IMR-90 (cell line): ENCODE data around the gene AIFM2. TPM values are rescaled to one million over a fixed set of nuclear protein-coding genes. Genes with fewer than 3 reads are reported as not detected.

ENCODE experiments used
- ATAC-seq: fragments of 200-7000 bp; cut with Tn5 transposase; 2 replicates; pipeline ENCODE4 v1.9.1; 2020; ENCODE audit warnings: low read depth, mild to moderate bottlenecking, moderate library complexity
- BruUV-seq: library from RNA; stranded (reverse); fragments of 400-500 nt; replicated peaks from 2 replicates; lab custom pipeline; 2021; lab: Mats Ljungman, UMichigan
- CTCF ChIA-PET: fragments of 300-600 bp; formaldehyde crosslinking; extraction: SDS; loops from one replicate; lab custom pipeline; 2021; ENCODE audit warnings: antibody characterized with exemption; lab: Yijun Ruan, JAX
- POLR2A ChIA-PET: fragments of 300-600 bp; sonication (Branson Sonifier 250); formaldehyde crosslinking; loops from one replicate; lab custom pipeline; 2022; ENCODE audit warnings: antibody characterized with exemption; ENCODE audit not compliant: unreplicated experiment; lab: Charles Lee
- DNase-seq: peaks from one replicate; pipeline ENCODE4 v3.0.0; 2013
- H2AFZ ChIP-seq: replicated peaks from 2 replicates; pipeline ENCODE3; 2013; ENCODE audit warnings: low read length, mild to moderate bottlenecking; ENCODE audit not compliant: poor library complexity
- H2AK5ac ChIP-seq: 2 replicates; pipeline ENCODE4 v1.6.1; 2013; ENCODE audit warnings: low read depth, low read length, inconsistent platforms
- H2AK9ac ChIP-seq: replicated peaks from 2 replicates; pipeline ENCODE3; 2013; ENCODE audit warnings: mild to moderate bottlenecking, low read depth, low read length, moderate library complexity; ENCODE audit not compliant: poor library complexity
- H2BK120ac ChIP-seq: 2 replicates; pipeline ENCODE4 v1.6.1; 2013; ENCODE audit warnings: low read depth, low read length, inconsistent platforms
- H2BK15ac ChIP-seq: 3 replicates; pipeline ENCODE4 v1.6.1; 2013; ENCODE audit warnings: low read depth, low read length, inconsistent platforms
- H2BK20ac ChIP-seq: 2 replicates; pipeline ENCODE4 v1.6.1; 2013; ENCODE audit warnings: low read depth, mild to moderate bottlenecking, inconsistent platforms, low read length, moderate library complexity
- H2BK5ac ChIP-seq: 2 replicates; pipeline ENCODE4 v1.6.1; 2013; ENCODE audit warnings: mild to moderate bottlenecking, low read depth, low read length, inconsistent platforms; ENCODE audit not compliant: poor library complexity, severe bottlenecking
- H3K14ac ChIP-seq: replicated peaks from 2 replicates; pipeline ENCODE4 v1.6.1; 2013; ENCODE audit warnings: low read depth, low read length, inconsistent platforms
- H3K18ac ChIP-seq: 2 replicates; pipeline ENCODE4 v1.6.1; 2013; ENCODE audit warnings: low read depth, low read length, control low read depth
- H3K23ac ChIP-seq: 2 replicates; pipeline ENCODE4 v1.6.1; 2013; ENCODE audit warnings: low read depth, low read length, inconsistent platforms
- H3K27ac ChIP-seq: 2 replicates; pipeline ENCODE4 v1.5.1; 2013; ENCODE audit warnings: mild to moderate bottlenecking, control low read depth, low read length; ENCODE audit not compliant: insufficient read depth
- H3K27me3 ChIP-seq: 2 replicates; pipeline ENCODE4 v1.6.1; 2013; ENCODE audit warnings: low read length; ENCODE audit not compliant: control insufficient read depth, insufficient read depth
- H3K36me3 ChIP-seq: 2 replicates; pipeline ENCODE4 v1.6.1; 2013; ENCODE audit warnings: low read length, mixed read lengths; ENCODE audit not compliant: control insufficient read depth, insufficient read depth
- H3K4ac ChIP-seq: 2 replicates; pipeline ENCODE4 v1.6.1; 2013; ENCODE audit warnings: low read depth, low read length, inconsistent platforms
- H3K4me1 ChIP-seq: 2 replicates; pipeline ENCODE4 v1.6.1; 2013; ENCODE audit warnings: low read length, mixed read lengths; ENCODE audit not compliant: control insufficient read depth, insufficient read depth
- H3K4me2 ChIP-seq: 2 replicates; pipeline ENCODE4 v1.6.1; 2013; ENCODE audit warnings: low read depth, mild to moderate bottlenecking, control low read depth, low read length, moderate library complexity
- H3K4me3 ChIP-seq: 2 replicates; pipeline ENCODE4 v1.5.1; 2013; ENCODE audit warnings: low read depth, mild to moderate bottlenecking, control low read depth, low read length, moderate library complexity; ENCODE audit not compliant: insufficient read depth
- H3K56ac ChIP-seq: 2 replicates; pipeline ENCODE4 v1.6.1; 2013; ENCODE audit warnings: low read length, inconsistent platforms; ENCODE audit not compliant: insufficient read depth; ENCODE audit errors: extremely low read depth
- H3K79me1 ChIP-seq, 2 experiments: 2 replicates each; pipeline ENCODE4 v1.6.1; 2013; ENCODE audit warnings: low read length in 2 of 2, inconsistent platforms in 1 of 2, low read depth in 1 of 2
- H3K9ac ChIP-seq: 2 replicates; pipeline ENCODE4 v1.6.1; 2013; ENCODE audit warnings: low read depth, low read length, control low read depth
- H3K9me1 ChIP-seq: 2 replicates; pipeline ENCODE4 v1.6.1; 2013; ENCODE audit warnings: low read length, inconsistent platforms; ENCODE audit not compliant: insufficient read depth
- H3K9me3 ChIP-seq: 2 replicates; pipeline ENCODE4 v1.6.1; 2013; ENCODE audit warnings: low read length; ENCODE audit not compliant: control insufficient read depth, insufficient read depth
- H4K20me1 ChIP-seq: 2 replicates; pipeline ENCODE4 v1.6.1; 2013; ENCODE audit warnings: low read length, inconsistent platforms; ENCODE audit not compliant: insufficient read depth
- H4K5ac ChIP-seq: 2 replicates; pipeline ENCODE4 v1.6.1; 2013; ENCODE audit warnings: mild to moderate bottlenecking, low read depth, low read length, control low read depth
- H4K8ac ChIP-seq, 2 experiments: 2 replicates each; pipeline ENCODE4 v1.6.1; 2013; ENCODE audit warnings: low read depth in 2 of 2, low read length in 2 of 2, control low read depth in 1 of 2, inconsistent platforms in 1 of 2
- H4K91ac ChIP-seq: 2 replicates; pipeline ENCODE4 v1.6.1; 2013; ENCODE audit warnings: low read depth, low read length, inconsistent platforms; ENCODE audit not compliant: insufficient read depth
- FOS ChIP-seq: fragments of 150-350 bp; IDR thresholded peaks from 2 replicates; pipeline ENCODE4 v1.6.1; 2016; ENCODE audit warnings: low read depth, low read length
- WGBS, 2 experiments: methylation state at CpG; one replicate each; pipeline versions ENCODE4 v1.1.5 to v1.1.7; 2013; ENCODE audit warnings: missing lambda C conversion rate in 2 of 2; ENCODE audit not compliant: insufficient read length in 1 of 2; ENCODE audit errors: extremely low coverage in 2 of 2; 5-methylcytosine and 5-hydroxymethylcytosine counted together
- dilution Hi-C: fragments of 300-500 bp; cut with HindIII; formaldehyde crosslinking; loops from one replicate; pipeline ENCODE4 v1.14.3; 2018; ENCODE audit warnings: low sequenced_read_pairs; ENCODE audit not compliant: unreplicated experiment
- in situ Hi-C: fragments of 300-500 bp; cut with MboI; formaldehyde crosslinking; loops from 3 replicates; pipeline ENCODE4 v1.14.3; 2019; ENCODE audit warnings: low sequenced_read_pairs, inconsistent platforms, mixed read lengths
- intact Hi-C: fragments of 100-400 bp; cut with micrococcal nuclease; formaldehyde crosslinking; loops from 2 replicates; pipeline ENCODE4 v1.10.0; 2022
- polyA plus RNA-seq, 3 experiments: library from polyadenylated mRNA; depleted of rRNA; stranded (reverse); fragments of >200 nt; gene quantifications; 2 replicates each; pipeline ENCODE4 v1.2.3, GENCODE V29; 2012; ENCODE audit warnings: low replicate concordance in 1 of 3
- total RNA-seq: library from RNA; depleted of rRNA; stranded (reverse); fragments of >200 nt; gene quantifications from 2 replicates; pipeline ENCODE4 v1.2.3, GENCODE V29; 2012

The AIFM2 gene
- total and polyA plus RNA-seq, 2 of the 4 experiments (the other 2 are of a cell fraction) = 2.0 to 4.6 TPM

GRCh38 chr10:70112071-70112470 lies 20.6 kb downstream of the AIFM2 start:
- Histone ChIP-seq H4K91ac (no peak overlapping the region), H4K20me1 (peaks cover 8% of the 10 kb centered on the region), H2AK5ac (no peak overlapping the region), H4K8ac (no peak overlapping the region), H2AK9ac (no peak overlapping the region), H3K27me3 (no peaks in the 10 kb centered on the region), H2AFZ (no peak overlapping the region), H3K14ac (no peak overlapping the region), H3K56ac (no peak overlapping the region), H3K4ac (no peak overlapping the region), H2BK15ac (no peak overlapping the region), H3K79me1 (peaks cover 0 to 7% of the 10 kb centered on the region in 2 experiments; a peak in 2 of 4 replicates), H3K23ac (no peak overlapping the region), H3K18ac (no peak overlapping the region), H2BK20ac (no peak overlapping the region), H3K4me1 (no peaks in the 10 kb centered on the region), H4K5ac (no peak overlapping the region), H3K9me3 (no peaks in the 10 kb centered on the region), H3K36me3 (peaks cover 35% of the 10 kb centered on the region), H3K9ac (no peak overlapping the region), H2BK5ac (no peak overlapping the region), H3K4me2 (no peak overlapping the region), H2BK120ac (no peak overlapping the region), H3K9me1 (no peaks in the 10 kb centered on the region; the same call in 1 of the 2 replicates), H3K27ac (no peak overlapping the region), H3K4me3 (no peak overlapping the region)
- CTCF ChIA-PET = no interaction called here
- no CpG with 5 or more reads among the region's 8 CpGs for WGBS, 2 experiments
- ATAC-seq (no peak), DNase-seq (no peak)
- no TSS peak for BruUV-seq
- in situ Hi-C loops (no loop called here), dilution Hi-C loops (no loop called here), intact Hi-C loops (no loop called here)
- TF ChIP-seq FOS = no peak
- POLR2A ChIA-PET = no interaction called here
